Panc1 (cell line): ENCODE data around the gene TK2. TPM values are rescaled to one million over a fixed set of nuclear protein-coding genes. Genes with fewer than 3 reads are reported as not detected.
"Not testable (repeated sequence)": the region's sequence is repeated elsewhere in the genome, so short reads cannot be mapped to it uniquely, and the experiment has no call there.

Source experiments
- ATAC-seq: fragments of 200-7000 bp; cut with Tn5 transposase; 2 replicates; pipeline ENCODE4 v1.9.1; 2020; ENCODE audit warnings: mild to moderate bottlenecking, moderate library complexity
- BruUV-seq: library from RNA; stranded (reverse); fragments of 400-500 nt; replicated peaks from 2 replicates; lab custom pipeline; 2021; lab: Mats Ljungman, UMichigan
- CTCF ChIA-PET: fragments of 300-600 bp; sonication (Branson Sonifier 250); formaldehyde crosslinking; loops from one replicate; lab custom pipeline; 2022; ENCODE audit warnings: antibody characterized with exemption; lab: Charles Lee
- POLR2A ChIA-PET: fragments of 300-600 bp; sonication (Branson Sonifier 250); formaldehyde crosslinking; loops from one replicate; lab custom pipeline; 2022; ENCODE audit warnings: antibody characterized with exemption; lab: Charles Lee
- DNase-seq: peaks from one replicate; pipeline ENCODE4 v3.0.0-alpha.2; 2010; ENCODE audit warnings: low read depth, low spot score
- H3K27ac ChIP-seq: 2 replicates; pipeline ENCODE4 v1.5.1; 2011; ENCODE audit warnings: mild to moderate bottlenecking, low read length, inconsistent platforms
- H3K27me3 ChIP-seq: fragments of 200-500 bp; sonication (Bioruptor generic); 2 replicates; pipeline ENCODE4 v1.6.0; 2014; ENCODE audit warnings: low read length, inconsistent platforms; ENCODE audit not compliant: control insufficient read depth, insufficient read depth
- H3K36me3 ChIP-seq: fragments of 200-500 bp; sonication (Bioruptor generic); 2 replicates; pipeline ENCODE4 v1.5.1; 2014; ENCODE audit warnings: inconsistent platforms, mild to moderate bottlenecking, low read length, moderate library complexity; ENCODE audit not compliant: control insufficient read depth, insufficient read depth
- H3K4me1 ChIP-seq: 2 replicates; pipeline ENCODE4 v1.5.1; 2011; ENCODE audit warnings: inconsistent platforms, mild to moderate bottlenecking, low read length, moderate library complexity; ENCODE audit not compliant: control insufficient read depth, insufficient read depth
- H3K4me3 ChIP-seq, 2 experiments: 2 replicates each; pipeline ENCODE4 v1.5.1; 2011 to 2012; ENCODE audit warnings: low read depth in 2 of 2, low read length in 2 of 2, mild to moderate bottlenecking in 2 of 2, inconsistent platforms in 1 of 2, moderate library complexity in 1 of 2
- H3K9me3 ChIP-seq: fragments of 200-500 bp; sonication (Bioruptor generic); 2 replicates; pipeline ENCODE4 v1.5.1; 2014; ENCODE audit warnings: low read depth, mild to moderate bottlenecking, inconsistent platforms, low read length, moderate library complexity; ENCODE audit not compliant: control insufficient read depth, insufficient read depth
- CTCF ChIP-seq: fragments of 450-650 bp; IDR thresholded peaks from 2 replicates; pipeline ENCODE4 v1.5.1; 2017; ENCODE audit warnings: mild to moderate bottlenecking
- POLR2AphosphoS5 ChIP-seq: IDR thresholded peaks from 2 replicates; pipeline ENCODE4 v1.6.1; 2012; ENCODE audit warnings: mild to moderate bottlenecking, low read depth, low read length, moderate library complexity
- REST ChIP-seq, 2 experiments: IDR thresholded peaks; 2 replicates each; pipeline ENCODE4 v1.6.1; 2011 to 2012; ENCODE audit warnings: low read depth in 2 of 2, control low read depth in 1 of 2, low read length in 1 of 2, mild to moderate bottlenecking in 1 of 2, moderate library complexity in 1 of 2; ENCODE audit not compliant: insufficient read depth in 1 of 2
- SIN3A ChIP-seq: IDR thresholded peaks from 2 replicates; pipeline ENCODE4 v1.6.1; 2012; ENCODE audit warnings: low read depth, mild to moderate bottlenecking, low read length, moderate library complexity, borderline replicate concordance; ENCODE audit not compliant: insufficient read depth
- in situ Hi-C: cut with HindIII; loops from 2 replicates; pipeline ENCODE4 v1.10.0; 2016; ENCODE audit warnings: low sequenced_read_pairs, low pct_unique_long_range_greater_than_20kb
- intact Hi-C: fragments of 100-400 bp; cut with micrococcal nuclease; formaldehyde crosslinking; loops from one replicate; pipeline ENCODE4 v1.10.0; 2022; ENCODE audit not compliant: unreplicated experiment
- total RNA-seq: library from RNA; stranded (reverse); gene quantifications from one replicate; pipeline ENCODE4 v1.2.1, GENCODE V29; 2021; ENCODE audit not compliant: unreplicated experiment

The TK2 gene
- total RNA-seq, 1 experiment from 2014 or later = 17.1 TPM

GRCh38 chr16:66468321-66468965 is 81.5 kb downstream of the TK2 start:
- ChIA-PET CTCF (no interaction called here), POLR2A (no interaction called here)
- H3K36me3 ChIP-seq = no peaks in the 10 kb centered on the region
- H3K9me3 ChIP-seq = no peaks in the 10 kb centered on the region
- no TSS peak for BruUV-seq
- in situ Hi-C loops (no loop called here), intact Hi-C loops (no loop called here)
- no peak overlapping the region for H3K27ac ChIP-seq
- no peak for ATAC-seq
- H3K4me3 ChIP-seq = no peak overlapping the region
- TF ChIP-seq REST (IDR thresholded peaks at IDR 0.05; ENCODE audit: insufficient read depth in 1 of 2, low read depth in 2 of 2, low read length in 1 of 2) = no peak
- H3K27me3 ChIP-seq = peaks cover 2% of the 10 kb centered on the region; the same call in 1 of the 2 replicates
- no peak for DNase-seq
- no peaks in the 10 kb centered on the region for H3K4me1 ChIP-seq

- intact Hi-C loops = no loop called here
These were observed 82.3 kb downstream of the TK2 start for GRCh38 chr16:66467611-66468010.

GRCh38 chr16:66466636-66467035 is 83.3 kb downstream of the TK2 start:
- H3K4me1 ChIP-seq, ATAC-seq, H3K36me3 ChIP-seq, H3K27ac ChIP-seq, CTCF ChIA-PET, H3K4me3 ChIP-seq, POLR2A ChIA-PET, intact Hi-C loops, H3K9me3 ChIP-seq, BruUV-seq, H3K27me3 ChIP-seq, DNase-seq, in situ Hi-C loops: not testable (repeated sequence)

More at GRCh38 chr16:66467611-66468010, 82.3 kb downstream of the TK2 start:
- no peaks in the 10 kb centered on the region for H3K4me1 ChIP-seq
- H3K9me3 ChIP-seq = no peaks in the 10 kb centered on the region
- H3K27ac ChIP-seq = no peak overlapping the region
- H3K36me3 ChIP-seq = no peaks in the 10 kb centered on the region
- H3K4me3 ChIP-seq = no peak overlapping the region
- in situ Hi-C loops = no loop called here
- no TSS peak for BruUV-seq
- ChIA-PET POLR2A (no interaction called here), CTCF (no interaction called here)
- H3K27me3 ChIP-seq = peaks cover 6% of the 10 kb centered on the region
- TF ChIP-seq POLR2AphosphoS5 (no peak), SIN3A (no peak), REST (IDR thresholded peaks at IDR 0.05; ENCODE audit: insufficient read depth in 1 of 2, low read depth in 2 of 2, low read length in 1 of 2) (no peak), CTCF (no peak)
- ATAC-seq (no peak), DNase-seq (no peak)

GRCh38 chr16:66465946-66466345 is 84.0 kb downstream of the TK2 start:
- H3K4me3 ChIP-seq, H3K9me3 ChIP-seq, H3K36me3 ChIP-seq, CTCF ChIA-PET, DNase-seq, BruUV-seq, H3K27me3 ChIP-seq, in situ Hi-C loops, POLR2A ChIA-PET, ATAC-seq, H3K4me1 ChIP-seq, H3K27ac ChIP-seq, intact Hi-C loops: not testable (repeated sequence)
